ENCODE data around the gene AHSA1.
"Not testable (repeated sequence)": the region's sequence is repeated elsewhere in the genome, so short reads cannot be mapped to it uniquely, and the experiment has no call there.

DNA sequence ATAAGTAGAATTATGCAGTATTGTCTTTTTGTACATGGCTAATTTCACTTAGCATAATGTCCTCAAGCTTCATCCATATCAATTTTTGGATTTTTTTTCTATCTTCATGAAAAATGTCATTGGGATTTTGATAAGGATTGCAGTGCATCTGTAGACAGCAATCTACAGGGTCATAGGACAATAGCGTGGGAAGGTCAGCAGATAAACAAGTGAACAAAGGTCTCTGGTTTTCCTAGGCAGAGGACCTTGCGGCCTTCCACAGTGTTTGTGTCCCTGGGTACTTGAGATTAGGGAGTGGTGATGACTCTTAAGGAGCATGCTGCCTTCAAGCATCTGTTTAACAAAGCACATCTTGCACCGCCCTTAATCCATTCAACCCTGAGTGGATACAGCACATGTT, 41.8 kb upstream of the AHSA1 start:
- not testable (repeated sequence) for TF ChIP-seq POLR2A (IDR thresholded peaks at IDR 0.05)
- TF ChIP-seq, protein P1, sequence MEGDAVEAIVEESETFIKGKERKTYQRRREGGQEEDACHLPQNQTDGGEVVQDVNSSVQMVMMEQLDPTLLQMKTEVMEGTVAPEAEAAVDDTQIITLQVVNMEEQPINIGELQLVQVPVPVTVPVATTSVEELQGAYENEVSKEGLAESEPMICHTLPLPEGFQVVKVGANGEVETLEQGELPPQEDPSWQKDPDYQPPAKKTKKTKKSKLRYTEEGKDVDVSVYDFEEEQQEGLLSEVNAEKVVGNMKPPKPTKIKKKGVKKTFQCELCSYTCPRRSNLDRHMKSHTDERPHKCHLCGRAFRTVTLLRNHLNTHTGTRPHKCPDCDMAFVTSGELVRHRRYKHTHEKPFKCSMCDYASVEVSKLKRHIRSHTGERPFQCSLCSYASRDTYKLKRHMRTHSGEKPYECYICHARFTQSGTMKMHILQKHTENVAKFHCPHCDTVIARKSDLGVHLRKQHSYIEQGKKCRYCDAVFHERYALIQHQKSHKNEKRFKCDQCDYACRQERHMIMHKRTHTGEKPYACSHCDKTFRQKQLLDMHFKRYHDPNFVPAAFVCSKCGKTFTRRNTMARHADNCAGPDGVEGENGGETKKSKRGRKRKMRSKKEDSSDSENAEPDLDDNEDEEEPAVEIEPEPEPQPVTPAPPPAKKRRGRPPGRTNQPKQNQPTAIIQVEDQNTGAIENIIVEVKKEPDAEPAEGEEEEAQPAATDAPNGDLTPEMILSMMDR (IDR thresholded peaks at IDR 0.05), result not testable (repeated sequence)
